BJ (cell line): Measurements from ENCODE around the gene SLC29A2. TPM values are rescaled to one million over a fixed set of nuclear protein-coding genes. Genes with fewer than 3 reads are reported as not detected.

ENCODE experiments used
- CTCF ChIA-PET: fragments of 350-600 bp; formaldehyde crosslinking; extraction: SDS; loops from one replicate; lab custom pipeline; 2021; ENCODE audit warnings: antibody characterized with exemption, inconsistent platforms; lab: Yijun Ruan, JAX
- POLR2A ChIA-PET: fragments of 300-600 bp; sonication (Branson Sonifier 250); formaldehyde crosslinking; extraction: SDS; loops from one replicate; lab custom pipeline; 2021; ENCODE audit warnings: antibody characterized with exemption; lab: Charles Lee
- DNase-seq: peaks from one replicate; pipeline ENCODE4 v3.0.0-alpha.2; 2011; ENCODE audit warnings: low read depth
- H3K27me3 ChIP-seq: 2 replicates; pipeline ENCODE4 v1.6.0; 2011; ENCODE audit warnings: low read length; ENCODE audit not compliant: control insufficient read depth, insufficient read depth
- H3K36me3 ChIP-seq: 2 replicates; pipeline ENCODE4 v1.5.1; 2011; ENCODE audit warnings: low read length; ENCODE audit not compliant: control insufficient read depth, insufficient read depth
- H3K4me3 ChIP-seq: 2 replicates; pipeline ENCODE4 v1.5.1; 2011; ENCODE audit warnings: low read depth, mild to moderate bottlenecking, control low read depth, low read length
- CTCF ChIP-seq: IDR thresholded peaks from 2 replicates; pipeline ENCODE4 v1.5.1; 2011; ENCODE audit warnings: low read depth, mild to moderate bottlenecking, control low read depth, inconsistent platforms, low read length, moderate library complexity; ENCODE audit not compliant: insufficient read depth
- polyA minus RNA-seq: library from RNA; depleted of rRNA, polyadenylated mRNA; stranded (reverse); fragments of >200 nt; gene quantifications from 2 replicates; pipeline ENCODE4 v1.2.3, GENCODE V29; 2011; rRNA and poly(A)+ RNA removed
- polyA plus RNA-seq: library from polyadenylated mRNA; depleted of rRNA; stranded (reverse); fragments of >200 nt; gene quantifications from 2 replicates; pipeline ENCODE4 v1.2.3, GENCODE V29; 2011; rRNA removed

The SLC29A2 gene
- polyA plus RNA-seq (0.21 and 0.48 TPM in 2 replicates), polyA minus RNA-seq (0.43 TPM in 1 of 2 replicates, not detected in the other)

- peak within 1 kb of the TSS; percentile 58 for H3K4me3 ChIP-seq
- POLR2A ChIA-PET: no interaction called here
- H3K27me3 ChIP-seq: peaks cover 7% of the 10 kb centered on the region; the same call in 1 of the 2 replicates
- CTCF ChIA-PET: interaction anchor here (0.7 to 5.1 kb wide), 6 partner anchors 8 to 60 kb away, joined by 3 to 35 read pairs (median 4); no protein-coding TSS in a partner anchor
- TF ChIP-seq CTCF: no peak
- no peak for DNase-seq
- H3K36me3 ChIP-seq: no peaks in the 10 kb centered on the region
These were observed at the start of gene SLC29A2 for GRCh38 chr11:66371627-66372415. SLC29A2 (minus strand) TSS chr11:66371760; CDS start chr11:66371591, 169 bp downstream.

- Histone ChIP-seq H3K4me3 (no peak within 1 kb of the TSS), H3K27me3 (peaks cover 6% of the 10 kb centered on the region; the same call in 1 of the 2 replicates), H3K36me3 (peaks cover 6% of the 10 kb centered on the region)
- TF ChIP-seq CTCF: no peak
- ChIA-PET CTCF (interaction anchor here (0.9 to 22.5 kb wide), 9 partner anchors 9 to 258 kb away, joined by 3 to 400 read pairs (median 5); partner anchors contain the start of genes MRPL11 and YIF1A), POLR2A (interaction anchor here (0.6 to 1.2 kb wide), 3 partner anchors 59 to 131 kb away, joined by 3 read pairs; partner anchors contain the start of gene DPP3)
- DNase-seq: no peak
These were observed 49.3 kb upstream of the SLC29A2 start, which contains the start of gene NPAS4 for GRCh38 chr11:66420671-66421476. NPAS4 (plus strand) TSS chr11:66421035; CDS start chr11:66421180, 145 bp downstream.

- peaks cover 6% of the 10 kb centered on the region; the same call in 1 of the 2 replicates for H3K27me3 ChIP-seq
- DNase-seq: no peak
- H3K36me3 ChIP-seq: peaks cover 6% of the 10 kb centered on the region
- POLR2A ChIA-PET: no interaction called here
- no peak for TF ChIP-seq CTCF
- CTCF ChIA-PET: interaction anchor here (2.2 to 22.5 kb wide), 3 partner anchors 10 to 108 kb away, joined by 8 to 400 read pairs (median 47); no protein-coding TSS in a partner anchor
- no peak overlapping the region for H3K4me3 ChIP-seq
These were observed 48.3 kb upstream of the SLC29A2 start for GRCh38 chr11:66419825-66420224.

GRCh38 chr11:66418986-66419308 lies 47.4 kb upstream of the SLC29A2 start:
- CTCF ChIA-PET: interaction anchor here (1.5 to 22.5 kb wide), 3 partner anchors 11 to 83 kb away, joined by 4 to 400 read pairs (median 47); partner anchors contain the start of gene RIN1
- no peak overlapping the region for H3K4me3 ChIP-seq
- TF ChIP-seq CTCF: no peak
- peaks cover 4% of the 10 kb centered on the region for H3K36me3 ChIP-seq
- H3K27me3 ChIP-seq: peaks cover 6% of the 10 kb centered on the region; the same call in 1 of the 2 replicates
- POLR2A ChIA-PET: no interaction called here
- DNase-seq: no peak
